OCI-LY1 (cell line): Measurements from ENCODE around the gene FAM20C.

Source experiments
- H2AFZ ChIP-seq: fragments of 200-600 bp; sonication (generic), shearing (Covaris generic); 2 replicates; pipeline ENCODE4 v1.6.0; 2014; ENCODE audit warnings: antibody characterized with exemption, mild to moderate bottlenecking, low read length
- H3F3A ChIP-seq: fragments of 200-600 bp; sonication (generic), shearing (Covaris generic); 2 replicates; pipeline ENCODE4 v1.6.0; 2014; ENCODE audit warnings: mild to moderate bottlenecking, antibody characterized with exemption, low read length, moderate library complexity; ENCODE audit not compliant: insufficient read depth
- H3K27ac ChIP-seq: fragments of 200-600 bp; sonication (generic); 2 replicates; pipeline ENCODE4 v1.5.1; 2014; ENCODE audit warnings: low read length, mixed run types, mild to moderate bottlenecking, low read depth; ENCODE audit not compliant: poor library complexity, severe bottlenecking
- H3K27me3 ChIP-seq: fragments of 200-600 bp; sonication (generic); 2 replicates; pipeline ENCODE4 v1.6.0; 2014; ENCODE audit warnings: antibody characterized with exemption, mild to moderate bottlenecking, low read length, moderate library complexity; ENCODE audit not compliant: insufficient read depth
- H3K36me3 ChIP-seq: fragments of 200-600 bp; sonication (generic); 2 replicates; pipeline ENCODE4 v1.6.1; 2014; ENCODE audit warnings: mild to moderate bottlenecking, antibody characterized with exemption, low read length, moderate library complexity, mixed read lengths; ENCODE audit not compliant: insufficient read depth
- H3K4me1 ChIP-seq: fragments of 200-600 bp; sonication (generic); 2 replicates; pipeline ENCODE4 v1.5.1; 2014; ENCODE audit warnings: mild to moderate bottlenecking, low read length, moderate library complexity; ENCODE audit not compliant: insufficient read depth, severe bottlenecking
- H3K4me2 ChIP-seq: fragments of 200-600 bp; sonication (generic), shearing (Covaris generic); 2 replicates; pipeline ENCODE4 v1.6.1; 2014; ENCODE audit warnings: low read length
- H3K4me3 ChIP-seq: fragments of 200-600 bp; sonication (generic); 2 replicates; pipeline ENCODE4 v1.5.1; 2014; ENCODE audit warnings: low read length, low read depth, mild to moderate bottlenecking, mixed read lengths; ENCODE audit not compliant: poor library complexity, severe bottlenecking
- H3K79me2 ChIP-seq: fragments of 200-600 bp; shearing (Covaris generic); 2 replicates; pipeline ENCODE4 v1.6.1; 2016; ENCODE audit warnings: mixed run types, low read length, mixed read lengths; ENCODE audit not compliant: insufficient read depth
- H3K9ac ChIP-seq: fragments of 200-600 bp; sonication (generic), shearing (Covaris generic); 2 replicates; pipeline ENCODE4 v1.6.1; 2014; ENCODE audit warnings: mild to moderate bottlenecking, low read length, mixed read lengths
- H3K9me2 ChIP-seq: fragments of 200-600 bp; sonication (generic), shearing (Covaris generic); 2 replicates; pipeline ENCODE4 v1.6.1; 2014; ENCODE audit warnings: low read depth, mild to moderate bottlenecking, low read length, mixed read lengths
- H3K9me3 ChIP-seq: fragments of 200-600 bp; shearing (Covaris generic); 2 replicates; pipeline ENCODE4 v1.6.1; 2014; ENCODE audit warnings: low read length, mixed read lengths
- H4K20me1 ChIP-seq: fragments of 200-600 bp; sonication (generic), shearing (Covaris generic); 2 replicates; pipeline ENCODE4 v1.6.0; 2016; ENCODE audit warnings: mild to moderate bottlenecking, low read length; ENCODE audit not compliant: insufficient read depth
- EZH2 ChIP-seq: fragments of 200-600 bp; sonication (generic), shearing (Covaris generic); IDR thresholded peaks from 2 replicates; pipeline ENCODE4 v1.8.0; 2017; ENCODE audit warnings: borderline replicate concordance, mixed run types, mild to moderate bottlenecking, antibody characterized with exemption, low read length, moderate library complexity, mixed read lengths
- TF ChIP-seq, protein P1 (sequence below): fragments of 200-600 bp; sonication (generic), shearing (Covaris generic); IDR thresholded peaks from 2 replicates; pipeline ENCODE4 v1.5.1; 2017; ENCODE audit warnings: mild to moderate bottlenecking, antibody characterized with exemption, low read length, moderate library complexity, mixed read lengths

The FAM20C gene

DNA sequence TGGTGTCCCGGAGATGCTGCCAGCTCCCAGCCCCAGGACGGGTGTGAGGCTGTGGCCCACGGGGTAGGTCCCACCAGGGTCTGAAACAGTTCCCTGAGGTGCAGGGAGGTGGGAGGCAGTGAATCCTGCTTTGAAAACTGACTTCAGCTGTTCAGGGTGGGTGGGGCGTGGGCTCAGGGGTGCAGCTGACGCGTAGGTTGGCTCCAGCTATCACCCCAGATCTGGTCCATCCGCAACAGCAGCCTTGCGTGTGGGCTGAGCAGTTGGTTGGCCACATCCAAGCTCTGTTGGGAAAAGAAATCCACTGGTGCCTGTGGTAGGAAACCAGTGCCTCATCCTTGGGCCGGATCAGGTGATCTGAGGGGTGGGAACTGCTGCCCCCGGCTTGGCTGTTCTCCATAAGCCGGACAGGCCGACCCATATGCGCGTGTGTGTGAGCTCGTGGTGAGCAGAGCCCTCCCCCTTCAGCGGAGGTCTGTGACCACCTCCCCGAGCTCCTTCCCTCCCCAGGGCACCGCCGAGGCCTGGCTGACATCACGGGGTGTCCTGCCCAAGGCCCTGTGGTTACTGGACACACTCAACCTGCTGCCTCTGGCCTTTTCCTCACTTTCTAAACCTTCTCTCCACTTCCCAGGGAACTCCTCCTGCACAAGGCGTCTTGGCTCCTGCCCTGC is 15.4 kb upstream of the FAM20C start:
- Histone ChIP-seq H2AFZ (no peak overlapping the region), H3K27me3 (no peaks in the 10 kb centered on the region), H3F3A (no peaks in the 10 kb centered on the region), H3K4me1 (no peaks in the 10 kb centered on the region), H4K20me1 (no peaks in the 10 kb centered on the region), H3K9ac (no peak overlapping the region), H3K9me3 (no peaks in the 10 kb centered on the region), H3K4me3 (no peak overlapping the region), H3K27ac (no peak overlapping the region), H3K9me2 (no peaks in the 10 kb centered on the region), H3K4me2 (no peak overlapping the region), H3K36me3 (no peaks in the 10 kb centered on the region), H3K79me2 (no peaks in the 10 kb centered on the region)
- TF ChIP-seq, protein P1, sequence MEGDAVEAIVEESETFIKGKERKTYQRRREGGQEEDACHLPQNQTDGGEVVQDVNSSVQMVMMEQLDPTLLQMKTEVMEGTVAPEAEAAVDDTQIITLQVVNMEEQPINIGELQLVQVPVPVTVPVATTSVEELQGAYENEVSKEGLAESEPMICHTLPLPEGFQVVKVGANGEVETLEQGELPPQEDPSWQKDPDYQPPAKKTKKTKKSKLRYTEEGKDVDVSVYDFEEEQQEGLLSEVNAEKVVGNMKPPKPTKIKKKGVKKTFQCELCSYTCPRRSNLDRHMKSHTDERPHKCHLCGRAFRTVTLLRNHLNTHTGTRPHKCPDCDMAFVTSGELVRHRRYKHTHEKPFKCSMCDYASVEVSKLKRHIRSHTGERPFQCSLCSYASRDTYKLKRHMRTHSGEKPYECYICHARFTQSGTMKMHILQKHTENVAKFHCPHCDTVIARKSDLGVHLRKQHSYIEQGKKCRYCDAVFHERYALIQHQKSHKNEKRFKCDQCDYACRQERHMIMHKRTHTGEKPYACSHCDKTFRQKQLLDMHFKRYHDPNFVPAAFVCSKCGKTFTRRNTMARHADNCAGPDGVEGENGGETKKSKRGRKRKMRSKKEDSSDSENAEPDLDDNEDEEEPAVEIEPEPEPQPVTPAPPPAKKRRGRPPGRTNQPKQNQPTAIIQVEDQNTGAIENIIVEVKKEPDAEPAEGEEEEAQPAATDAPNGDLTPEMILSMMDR = no peak
- TF ChIP-seq EZH2 = no peak

DNA sequence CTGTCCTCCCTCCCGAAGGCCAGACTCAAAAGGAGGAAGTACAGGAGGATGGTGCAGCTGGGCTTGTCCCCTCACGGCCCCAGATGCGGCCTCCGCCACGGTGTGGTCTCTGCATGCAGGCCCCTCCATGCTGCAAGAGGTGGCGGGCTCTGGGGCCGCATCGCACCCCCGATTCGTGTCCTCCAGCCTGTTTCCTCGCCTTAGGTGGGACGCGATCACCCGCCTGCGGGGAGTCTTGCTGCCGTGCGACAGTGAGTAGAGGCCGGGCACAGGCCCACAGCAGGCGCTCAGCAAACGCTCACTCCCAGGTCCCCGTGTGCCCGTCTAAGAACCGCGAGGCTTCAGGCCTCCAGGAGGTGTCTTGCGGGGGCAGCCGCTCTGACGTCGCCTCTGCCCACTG is 13.9 kb upstream of the FAM20C start:
- H3K4me2 ChIP-seq = no peak overlapping the region
- TF ChIP-seq EZH2 = no peak
- TF ChIP-seq, protein P1 = no peak
- H2AFZ ChIP-seq = no peak overlapping the region
- H3K9me3 ChIP-seq = no peaks in the 10 kb centered on the region
- no peaks in the 10 kb centered on the region for H3K4me1 ChIP-seq
- no peaks in the 10 kb centered on the region for H3F3A ChIP-seq
- H4K20me1 ChIP-seq = no peaks in the 10 kb centered on the region
- no peak overlapping the region for H3K9ac ChIP-seq
- no peaks in the 10 kb centered on the region for H3K36me3 ChIP-seq
- no peaks in the 10 kb centered on the region for H3K27me3 ChIP-seq
- no peaks in the 10 kb centered on the region for H3K9me2 ChIP-seq
- H3K4me3 ChIP-seq = no peak overlapping the region
- H3K27ac ChIP-seq = no peak overlapping the region
- H3K79me2 ChIP-seq = no peaks in the 10 kb centered on the region

DNA sequence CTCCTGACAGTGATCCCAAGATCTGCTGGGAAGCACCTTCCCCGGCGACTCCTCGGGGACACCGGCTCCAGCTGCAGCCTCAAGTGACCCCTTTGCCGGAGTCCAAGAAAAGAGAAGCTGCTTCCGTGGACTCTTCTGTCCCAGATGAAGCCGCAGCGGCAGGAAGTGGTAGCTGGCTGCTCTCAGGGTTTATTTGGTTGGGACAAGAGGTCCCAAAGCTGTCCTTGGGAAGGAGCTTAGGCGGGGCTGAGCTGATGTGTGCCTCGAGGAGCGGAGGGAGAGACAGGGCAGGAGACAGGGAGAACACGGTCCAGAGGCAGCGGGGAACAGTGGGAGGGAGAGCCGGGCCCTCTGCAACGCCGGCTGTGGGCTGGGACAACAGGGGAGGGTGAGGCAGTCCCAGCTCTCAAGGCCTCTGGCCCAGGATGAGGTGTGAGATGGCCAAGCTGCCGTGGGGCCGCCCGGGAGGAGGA is 13.1 kb upstream of the FAM20C start:
- Histone ChIP-seq H3K36me3 (no peaks in the 10 kb centered on the region), H3K4me1 (no peaks in the 10 kb centered on the region), H3K9me3 (no peaks in the 10 kb centered on the region), H3K27me3 (no peaks in the 10 kb centered on the region), H3F3A (no peaks in the 10 kb centered on the region), H3K27ac (no peak overlapping the region), H2AFZ (no peak overlapping the region), H4K20me1 (no peaks in the 10 kb centered on the region), H3K9ac (no peak overlapping the region), H3K79me2 (no peaks in the 10 kb centered on the region), H3K4me2 (no peak overlapping the region), H3K9me2 (no peaks in the 10 kb centered on the region), H3K4me3 (no peak overlapping the region)
- TF ChIP-seq, protein P1 = no peak
- no peak for TF ChIP-seq EZH2
